GM12872 (cell line): ENCODE data around the gene RNF227.

Source experiments
- CTCF ChIP-seq: IDR thresholded peaks from 3 replicates; pipeline ENCODE4 v1.5.1; 2011; ENCODE audit warnings: low read depth, mild to moderate bottlenecking, low read length, moderate library complexity; ENCODE audit not compliant: insufficient read depth

RNF227 gene

DNA sequence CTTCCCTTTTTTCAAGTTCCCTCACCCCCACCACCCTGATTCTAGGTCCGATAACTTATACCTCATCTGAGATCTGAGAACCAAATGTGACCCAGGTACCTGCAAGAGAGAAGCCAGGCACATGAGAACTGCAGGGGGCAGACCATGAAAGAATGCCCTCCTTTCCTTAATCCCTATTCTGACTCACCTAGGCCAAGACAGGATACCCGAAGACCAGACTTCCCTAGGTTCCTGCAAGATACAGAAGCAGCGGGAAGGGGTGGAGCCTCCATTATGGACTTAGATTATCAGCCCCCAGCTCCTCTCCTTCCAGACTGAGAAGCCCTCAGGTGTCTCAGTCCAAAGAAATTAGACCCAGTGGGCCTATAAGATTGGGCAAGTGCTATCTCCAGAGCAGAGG is 11.5 kb upstream of the RNF227 start:
- TF ChIP-seq CTCF = no peak

DNA sequence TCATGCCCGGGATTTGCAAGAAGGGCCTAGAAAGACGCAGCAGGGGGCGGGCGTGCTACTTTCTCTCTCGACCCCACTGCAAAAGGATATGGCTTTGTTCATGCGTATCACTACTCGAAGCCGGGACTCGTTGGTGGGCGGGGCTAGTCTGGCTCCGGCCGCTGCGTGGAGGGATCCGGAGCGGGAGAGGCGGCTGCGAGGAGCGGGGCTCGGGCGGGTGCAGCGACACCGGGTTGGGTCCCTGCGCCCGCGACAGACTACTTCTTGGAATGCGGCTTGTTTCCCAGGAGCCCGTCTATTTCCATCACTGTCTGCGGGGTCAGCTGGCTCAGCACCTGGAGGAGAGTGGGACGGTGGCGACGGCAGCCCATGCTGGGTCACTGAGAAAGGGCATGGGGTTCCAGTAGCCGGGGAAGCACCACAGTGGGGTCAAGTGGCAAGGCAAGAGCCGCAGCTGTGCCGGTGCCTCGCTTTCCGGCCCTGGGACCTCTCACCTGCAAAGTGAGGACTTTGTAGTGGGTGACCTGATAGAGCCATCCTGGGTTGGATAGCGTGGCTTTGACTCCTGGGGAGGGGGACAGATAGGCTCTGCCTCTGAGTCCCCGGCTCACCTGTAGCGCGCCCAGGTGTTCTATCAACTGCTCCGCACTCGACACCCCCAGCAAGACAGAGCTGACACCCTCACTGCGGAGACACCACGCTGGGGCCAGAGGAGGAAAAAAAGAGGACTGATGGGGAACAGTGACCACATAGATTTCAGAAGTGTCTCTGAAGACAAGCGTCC is 6.9 kb upstream of the RNF227 start:
- no peak for TF ChIP-seq CTCF

DNA sequence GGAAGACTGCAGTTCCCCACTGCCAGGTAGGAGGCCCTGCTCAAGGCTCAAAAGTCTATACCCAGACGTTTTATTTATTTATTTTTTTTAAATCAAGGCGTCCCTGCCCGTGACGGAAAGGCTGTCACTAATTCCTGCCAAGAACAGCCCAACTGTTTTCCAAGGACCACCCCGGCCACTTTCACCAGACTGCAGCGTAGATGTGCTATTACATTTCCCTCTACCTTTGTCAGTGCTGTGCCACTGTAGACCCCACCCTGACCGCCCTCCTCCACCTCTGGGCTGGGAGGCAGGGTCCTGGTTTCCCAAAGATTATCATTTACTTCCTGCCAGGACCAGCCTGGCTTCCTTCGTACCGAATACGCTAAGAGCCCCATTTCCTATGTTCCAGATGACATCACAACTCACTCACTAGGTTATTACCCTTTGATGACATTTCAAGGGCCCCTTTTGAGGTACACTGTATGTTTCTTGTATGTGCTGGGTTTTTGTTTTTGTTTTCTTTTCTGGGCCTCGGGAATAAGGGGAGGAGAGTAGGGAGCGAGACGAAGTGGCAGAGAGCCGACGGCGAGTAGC is 6.3 kb upstream of the RNF227 start:
- TF ChIP-seq CTCF = no peak

- TF ChIP-seq CTCF = no peak
Observed at GRCh38 chr17:7916808-7917207, 719 bp upstream of the RNF227 start.

DNA sequence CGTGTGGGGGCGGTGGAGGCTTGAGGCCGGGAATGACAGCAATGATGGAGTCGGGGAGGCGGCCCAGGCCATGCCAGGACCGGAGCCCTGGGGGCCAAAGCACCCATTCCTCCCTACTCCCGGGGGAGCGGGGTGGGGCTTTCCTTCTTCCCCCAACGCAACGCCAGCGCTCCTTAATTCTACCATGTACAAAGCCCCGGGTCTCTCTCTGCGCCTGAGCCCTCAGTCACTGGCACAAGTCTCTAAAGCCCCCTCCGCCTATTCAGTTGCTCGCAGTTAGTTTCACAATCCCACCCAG is 245 bp upstream of the RNF227 start:
- no peak for TF ChIP-seq CTCF

DNA sequence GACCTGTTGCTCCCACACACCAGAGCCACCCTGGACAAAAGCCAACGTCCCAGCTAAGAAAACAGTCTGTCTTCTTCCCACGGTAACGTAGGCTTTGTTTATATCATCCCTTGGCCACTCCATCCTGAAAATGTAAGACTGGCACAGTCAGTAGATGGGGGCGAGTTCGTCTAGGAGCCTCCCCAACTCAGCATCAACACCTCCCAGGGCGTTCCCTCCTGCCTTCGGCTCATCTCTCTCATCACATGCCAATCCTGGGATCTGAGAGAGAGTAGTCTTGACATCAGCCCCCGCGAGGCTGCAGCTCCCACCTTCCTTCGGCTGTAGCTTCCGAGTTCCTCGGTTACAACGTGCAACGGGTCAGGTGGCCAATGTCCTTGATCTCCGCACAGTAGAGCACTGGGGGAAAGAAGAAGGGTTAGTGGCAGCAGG is 894 bp downstream of the RNF227 start:
- no peak for TF ChIP-seq CTCF

DNA sequence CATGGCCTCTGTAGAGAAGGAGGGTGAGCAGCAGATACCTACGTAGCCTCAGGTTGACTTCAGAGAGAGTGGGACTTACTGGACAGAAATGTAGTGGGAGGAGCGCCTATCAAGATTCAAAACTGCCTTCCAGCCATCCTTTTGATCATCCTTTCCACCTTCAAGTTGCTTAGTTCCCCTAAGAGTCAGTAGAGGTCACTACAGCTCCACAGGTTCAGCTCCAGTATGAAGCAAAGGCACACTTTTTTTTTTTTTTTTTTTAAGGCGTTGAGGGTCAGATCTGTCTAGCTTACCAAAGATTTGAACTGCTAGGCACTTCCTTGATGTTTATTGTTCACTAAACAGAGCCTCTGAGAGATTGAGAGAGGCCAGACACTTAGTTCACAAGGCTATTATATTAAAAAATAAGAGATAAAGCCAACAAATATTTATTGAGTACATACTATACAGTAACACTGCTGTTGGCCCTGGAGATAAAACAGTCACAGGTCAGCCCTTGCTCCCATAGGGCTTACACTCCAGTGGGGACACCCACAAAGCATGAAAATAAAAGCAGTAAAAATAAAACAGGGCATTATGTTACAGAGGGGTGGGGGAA is 3.1 kb downstream of the RNF227 start:
- peak; percentile 84 for TF ChIP-seq CTCF
